GM12891 (cell line): ENCODE measurements around the gene NLGN3.

Source experiments
- POLR2A ChIP-seq: IDR thresholded peaks from 2 replicates; pipeline ENCODE4 v1.6.1; 2011; ENCODE audit warnings: low read depth, low read length, control low read depth
- POLR2AphosphoS5 ChIP-seq: IDR thresholded peaks from 2 replicates; pipeline ENCODE4 v1.6.1; 2011; ENCODE audit warnings: low read depth, low read length, control low read depth

DNA sequence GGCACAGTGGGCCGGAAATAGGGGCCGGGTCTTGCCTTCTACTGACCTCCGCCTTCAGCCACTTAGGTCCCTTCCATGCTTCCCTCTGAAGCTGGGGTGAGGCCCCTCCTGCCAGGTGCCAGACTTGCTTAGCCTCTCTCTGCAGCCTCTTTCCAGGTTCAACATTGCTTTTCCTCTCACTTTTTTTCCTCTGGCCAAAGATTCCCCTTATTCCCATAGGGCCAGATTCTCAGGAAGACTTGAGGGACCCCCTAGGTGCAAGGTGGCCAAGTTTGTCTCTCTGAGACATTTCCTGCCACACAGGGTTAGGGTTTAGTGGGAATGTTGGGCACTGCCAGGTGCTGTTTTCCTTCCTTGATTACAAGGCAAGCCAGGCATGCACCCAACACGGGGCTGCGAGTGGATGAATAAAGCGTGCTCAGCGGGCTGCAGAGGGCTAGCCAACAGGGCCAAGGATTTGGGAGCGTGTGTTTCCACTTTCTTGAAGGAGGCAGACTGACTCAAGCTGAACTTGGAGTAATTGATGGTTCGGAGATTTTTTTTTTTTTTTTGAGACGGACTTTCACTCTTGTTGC, 70.8 kb downstream of the NLGN3 start:
- no peak for TF ChIP-seq POLR2AphosphoS5
- TF ChIP-seq POLR2A = no peak
